Measurements from ENCODE around the gene KPNA1.

KPNA1 gene

GRCh38 chr3:122377975-122378374 lies 136.8 kb downstream of the KPNA1 start:
- WGBS, result 92% methylated on average over 4 of the region's 4 CpGs

GRCh38 chr3:122374034-122374433 lies 140.7 kb downstream of the KPNA1 start:
- no peaks in the 10 kb centered on the region for H3K27me3 ChIP-seq (ENCODE audit: insufficient read depth, low read length)
- WGBS, result no CpG with 5 or more reads among the region's 1 CpG
- H3K4me3 ChIP-seq (ENCODE audit: low read length), result no peak overlapping the region
- H3K36me3 ChIP-seq (ENCODE audit: insufficient read depth, low read length), result peaks cover 59% of the 10 kb centered on the region
- no peaks in the 10 kb centered on the region for H3K9me3 ChIP-seq (ENCODE audit: insufficient read depth, low read depth, low read length)
- no peak overlapping the region for H3K27ac ChIP-seq (ENCODE audit: low read depth, low read length)
- no peak overlapping the region for H3K9ac ChIP-seq (ENCODE audit: low read depth, low read length)
- no peaks in the 10 kb centered on the region for H3K4me1 ChIP-seq (ENCODE audit: insufficient read depth, low read length)

More at GRCh38 chr3:122377975-122378374, 136.8 kb downstream of the KPNA1 start:
- no peaks in the 10 kb centered on the region for H3K9me3 ChIP-seq (ENCODE audit: insufficient read depth, low read depth, low read length)
- no peak overlapping the region for H3K4me3 ChIP-seq (ENCODE audit: low read length)
- no peak overlapping the region for H3K27ac ChIP-seq (ENCODE audit: low read depth, low read length)
- peaks cover 45% of the 10 kb centered on the region for H3K36me3 ChIP-seq (ENCODE audit: insufficient read depth, low read length)
- H3K4me1 ChIP-seq (ENCODE audit: insufficient read depth, low read length), result peaks cover 4% of the 10 kb centered on the region; the same call in 1 of the 2 replicates
- H3K27me3 ChIP-seq (ENCODE audit: insufficient read depth, low read length), result no peaks in the 10 kb centered on the region
- no peak overlapping the region for H3K9ac ChIP-seq (ENCODE audit: low read depth, low read length)

Measured in HUES64 (cell line).